Panc1 (cell line): ENCODE measurements around the gene ZNF691. TPM values are rescaled to one million over a fixed set of nuclear protein-coding genes. Genes with fewer than 3 reads are reported as not detected.
"Not testable (repeated sequence)": the region's sequence is repeated elsewhere in the genome, so short reads cannot be mapped to it uniquely, and the experiment has no call there.

Source experiments
- ATAC-seq: fragments of 200-7000 bp; cut with Tn5 transposase; 2 replicates; pipeline ENCODE4 v1.9.1; 2020; ENCODE audit warnings: mild to moderate bottlenecking, moderate library complexity
- BruUV-seq: library from RNA; stranded (reverse); fragments of 400-500 nt; replicated peaks from 2 replicates; lab custom pipeline; 2021; lab: Mats Ljungman, UMichigan
- CTCF ChIA-PET: fragments of 300-600 bp; sonication (Branson Sonifier 250); formaldehyde crosslinking; loops from one replicate; lab custom pipeline; 2022; ENCODE audit warnings: antibody characterized with exemption; lab: Charles Lee
- POLR2A ChIA-PET: fragments of 300-600 bp; sonication (Branson Sonifier 250); formaldehyde crosslinking; loops from one replicate; lab custom pipeline; 2022; ENCODE audit warnings: antibody characterized with exemption; lab: Charles Lee
- DNase-seq: peaks from one replicate; pipeline ENCODE4 v3.0.0-alpha.2; 2010; ENCODE audit warnings: low read depth, low spot score
- H3K27ac ChIP-seq: 2 replicates; pipeline ENCODE4 v1.5.1; 2011; ENCODE audit warnings: mild to moderate bottlenecking, low read length, inconsistent platforms
- H3K27me3 ChIP-seq: fragments of 200-500 bp; sonication (Bioruptor generic); 2 replicates; pipeline ENCODE4 v1.6.0; 2014; ENCODE audit warnings: low read length, inconsistent platforms; ENCODE audit not compliant: control insufficient read depth, insufficient read depth
- H3K36me3 ChIP-seq: fragments of 200-500 bp; sonication (Bioruptor generic); 2 replicates; pipeline ENCODE4 v1.5.1; 2014; ENCODE audit warnings: inconsistent platforms, mild to moderate bottlenecking, low read length, moderate library complexity; ENCODE audit not compliant: control insufficient read depth, insufficient read depth
- H3K4me1 ChIP-seq: 2 replicates; pipeline ENCODE4 v1.5.1; 2011; ENCODE audit warnings: inconsistent platforms, mild to moderate bottlenecking, low read length, moderate library complexity; ENCODE audit not compliant: control insufficient read depth, insufficient read depth
- H3K4me3 ChIP-seq, 2 experiments: 2 replicates each; pipeline ENCODE4 v1.5.1; 2011 to 2012; ENCODE audit warnings: low read depth in 2 of 2, low read length in 2 of 2, mild to moderate bottlenecking in 2 of 2, inconsistent platforms in 1 of 2, moderate library complexity in 1 of 2
- H3K9me3 ChIP-seq: fragments of 200-500 bp; sonication (Bioruptor generic); 2 replicates; pipeline ENCODE4 v1.5.1; 2014; ENCODE audit warnings: low read depth, mild to moderate bottlenecking, inconsistent platforms, low read length, moderate library complexity; ENCODE audit not compliant: control insufficient read depth, insufficient read depth
- POLR2AphosphoS5 ChIP-seq: IDR thresholded peaks from 2 replicates; pipeline ENCODE4 v1.6.1; 2012; ENCODE audit warnings: mild to moderate bottlenecking, low read depth, low read length, moderate library complexity
- REST ChIP-seq, 2 experiments: IDR thresholded peaks; 2 replicates each; pipeline ENCODE4 v1.6.1; 2011 to 2012; ENCODE audit warnings: low read depth in 2 of 2, control low read depth in 1 of 2, low read length in 1 of 2, mild to moderate bottlenecking in 1 of 2, moderate library complexity in 1 of 2; ENCODE audit not compliant: insufficient read depth in 1 of 2
- SIN3A ChIP-seq: IDR thresholded peaks from 2 replicates; pipeline ENCODE4 v1.6.1; 2012; ENCODE audit warnings: low read depth, mild to moderate bottlenecking, low read length, moderate library complexity, borderline replicate concordance; ENCODE audit not compliant: insufficient read depth
- TCF7L2 ChIP-seq: IDR thresholded peaks from 2 replicates; pipeline ENCODE4 v1.6.1; 2011; ENCODE audit warnings: mild to moderate bottlenecking, low read depth, low read length, inconsistent platforms
- in situ Hi-C: cut with HindIII; loops from 2 replicates; pipeline ENCODE4 v1.10.0; 2016; ENCODE audit warnings: low sequenced_read_pairs, low pct_unique_long_range_greater_than_20kb
- intact Hi-C: fragments of 100-400 bp; cut with micrococcal nuclease; formaldehyde crosslinking; loops from one replicate; pipeline ENCODE4 v1.10.0; 2022; ENCODE audit not compliant: unreplicated experiment
- total RNA-seq: library from RNA; stranded (reverse); gene quantifications from one replicate; pipeline ENCODE4 v1.2.1, GENCODE V29; 2021; ENCODE audit not compliant: unreplicated experiment
- TF ChIP-seq, protein P1 (sequence below): fragments of 450-650 bp; IDR thresholded peaks from 2 replicates; pipeline ENCODE4 v1.5.1; 2017; ENCODE audit warnings: mild to moderate bottlenecking

Gene ZNF691
- total RNA-seq, 1 experiment from 2014 or later = 9.9 TPM

DNA sequence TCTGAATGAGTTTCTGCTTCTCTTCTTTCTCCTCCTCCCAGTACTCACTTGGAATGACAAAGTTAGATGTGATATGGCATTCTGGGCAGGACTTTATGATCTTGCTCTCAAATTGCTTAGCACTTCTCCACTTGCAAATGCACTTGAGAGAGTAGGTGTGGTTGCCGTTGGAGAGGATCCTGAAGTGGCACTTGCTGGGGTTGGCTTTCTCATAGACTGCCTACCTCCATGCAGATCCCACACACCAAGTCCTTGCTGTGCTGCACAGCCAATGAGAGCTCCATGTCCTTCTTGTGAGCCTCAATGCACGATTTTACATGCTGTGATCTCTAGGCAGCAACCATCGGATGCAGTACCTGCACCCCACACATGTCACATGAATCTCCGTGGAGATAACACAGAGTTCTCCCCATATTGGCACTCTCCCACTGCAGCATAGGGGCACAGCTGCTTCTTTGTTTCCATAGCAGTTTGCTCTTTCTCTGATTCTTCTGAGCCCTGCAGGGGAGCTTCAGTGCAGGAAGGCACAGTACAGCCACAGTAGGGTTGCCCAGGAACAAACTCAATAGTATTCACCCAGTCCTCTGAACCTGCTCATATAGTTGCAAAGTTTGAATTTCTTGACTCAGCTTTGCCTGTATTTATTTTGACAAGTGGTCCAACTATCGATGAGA, 45.2 kb downstream of the ZNF691 start:
- CTCF ChIA-PET = no interaction called here
- no peak for DNase-seq

GRCh38 chr1:42899960-42900359, 53.5 kb downstream of the ZNF691 start:
- intact Hi-C loops, H3K27ac ChIP-seq, H3K9me3 ChIP-seq, DNase-seq, in situ Hi-C loops, H3K27me3 ChIP-seq, H3K4me1 ChIP-seq, H3K4me3 ChIP-seq, BruUV-seq, H3K36me3 ChIP-seq, ATAC-seq, CTCF ChIA-PET: not testable (repeated sequence)
- POLR2A ChIA-PET = interaction anchor here (0.6 kb wide), 1 partner anchor 13 kb away, joined by 3 read pairs; no protein-coding TSS in a partner anchor

More for the DNA sequence above, 45.2 kb downstream of the ZNF691 start:
- POLR2A ChIA-PET = no interaction called here
- Histone ChIP-seq H3K9me3 (no peaks in the 10 kb centered on the region), H3K27me3 (no peaks in the 10 kb centered on the region), H3K4me3 (no peak overlapping the region), H3K27ac (no peak overlapping the region), H3K4me1 (no peaks in the 10 kb centered on the region), H3K36me3 (no peaks in the 10 kb centered on the region)
- ATAC-seq = no peak; the same call in 1 of the 2 replicates
- in situ Hi-C loops (no loop called here), intact Hi-C loops (no loop called here)
- TF ChIP-seq, protein P1, sequence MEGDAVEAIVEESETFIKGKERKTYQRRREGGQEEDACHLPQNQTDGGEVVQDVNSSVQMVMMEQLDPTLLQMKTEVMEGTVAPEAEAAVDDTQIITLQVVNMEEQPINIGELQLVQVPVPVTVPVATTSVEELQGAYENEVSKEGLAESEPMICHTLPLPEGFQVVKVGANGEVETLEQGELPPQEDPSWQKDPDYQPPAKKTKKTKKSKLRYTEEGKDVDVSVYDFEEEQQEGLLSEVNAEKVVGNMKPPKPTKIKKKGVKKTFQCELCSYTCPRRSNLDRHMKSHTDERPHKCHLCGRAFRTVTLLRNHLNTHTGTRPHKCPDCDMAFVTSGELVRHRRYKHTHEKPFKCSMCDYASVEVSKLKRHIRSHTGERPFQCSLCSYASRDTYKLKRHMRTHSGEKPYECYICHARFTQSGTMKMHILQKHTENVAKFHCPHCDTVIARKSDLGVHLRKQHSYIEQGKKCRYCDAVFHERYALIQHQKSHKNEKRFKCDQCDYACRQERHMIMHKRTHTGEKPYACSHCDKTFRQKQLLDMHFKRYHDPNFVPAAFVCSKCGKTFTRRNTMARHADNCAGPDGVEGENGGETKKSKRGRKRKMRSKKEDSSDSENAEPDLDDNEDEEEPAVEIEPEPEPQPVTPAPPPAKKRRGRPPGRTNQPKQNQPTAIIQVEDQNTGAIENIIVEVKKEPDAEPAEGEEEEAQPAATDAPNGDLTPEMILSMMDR = no peak
- TF ChIP-seq POLR2AphosphoS5 (no peak), TCF7L2 (no peak), REST (IDR thresholded peaks at IDR 0.05; ENCODE audit: insufficient read depth in 1 of 2, low read depth in 2 of 2, low read length in 1 of 2) (no peak), SIN3A (no peak)
- no TSS peak for BruUV-seq

Other genes starting within 250 kb of the ZNF691 start
- 78.5 TPM for gene PPIH, start 188.2 kb upstream of the ZNF691 start, total RNA-seq
- gene YBX1, start 164.2 kb upstream of the ZNF691 start, total RNA-seq = 908 TPM
- gene CLDN19, start 106.4 kb upstream of the ZNF691 start, total RNA-seq = 0.05 TPM
- gene P3H1, start 79.6 kb upstream of the ZNF691 start, total RNA-seq = 84.8 TPM
- gene C1orf50, start 79.4 kb upstream of the ZNF691 start, total RNA-seq = 5.8 TPM
- gene TMEM269, start 61.6 kb upstream of the ZNF691 start, total RNA-seq = 0.13 TPM
- 15.3 TPM for gene ERMAP, start 29.5 kb upstream of the ZNF691 start, total RNA-seq
- 21.2 TPM for gene SVBP, start 29.2 kb upstream of the ZNF691 start, total RNA-seq
- 32.9 TPM for gene SLC2A1, start 112.3 kb downstream of the ZNF691 start, total RNA-seq